ENCODE data around the gene AP3B1.
"Not testable (repeated sequence)": the region's sequence is repeated elsewhere in the genome, so short reads cannot be mapped to it uniquely, and the experiment has no call there.

AP3B1 gene

DNA sequence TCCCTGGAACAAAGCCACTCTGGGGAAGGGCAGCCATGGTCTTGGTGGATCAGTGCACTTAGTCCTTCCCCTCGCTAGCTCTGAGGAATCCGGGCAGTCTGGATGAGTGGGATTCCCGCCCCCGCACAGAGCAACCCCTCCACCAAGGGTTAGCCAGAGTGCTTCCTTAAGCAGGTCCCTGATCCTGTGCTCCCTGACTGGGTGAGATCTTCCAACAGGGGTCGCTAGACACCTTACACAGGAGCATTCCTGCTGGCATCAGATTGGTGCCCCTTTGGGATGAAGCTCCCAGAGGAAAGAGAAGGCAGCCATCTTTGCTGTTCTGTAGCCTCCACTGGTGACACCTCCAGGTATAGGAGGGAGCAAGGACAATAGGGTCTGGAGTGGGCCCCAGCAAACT, 228.8 kb downstream of the AP3B1 start:
- DNase-seq (ENCODE audit: low read depth in 2 of 2): no peak

DNA sequence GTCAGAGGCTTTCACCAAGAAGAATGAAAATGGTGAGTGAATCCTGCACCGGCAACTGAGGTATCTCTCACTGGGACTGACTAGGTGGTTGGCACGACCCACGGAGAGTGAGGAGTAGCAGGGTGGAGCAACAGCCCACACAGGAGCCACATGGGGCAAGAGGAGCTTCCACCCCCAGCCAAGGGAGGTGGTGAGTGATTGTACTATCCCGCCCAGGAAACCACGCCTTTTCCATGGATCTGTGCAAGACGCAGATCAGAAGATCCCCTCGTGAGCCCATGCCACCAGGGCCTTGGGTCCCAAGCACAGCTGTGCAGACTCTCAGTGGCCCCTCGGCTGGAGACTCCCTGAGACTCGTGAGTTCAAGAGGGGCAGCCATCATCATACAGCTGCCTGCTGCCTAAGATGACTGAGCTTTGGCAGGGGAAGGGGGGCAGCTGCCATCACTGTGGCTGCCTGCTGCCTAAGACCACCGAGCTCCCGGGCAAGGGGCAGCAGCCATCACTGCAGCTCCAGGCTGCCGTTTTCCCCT, 229.5 kb downstream of the AP3B1 start:
- DNase-seq (ENCODE audit: low read depth in 2 of 2): no peak

DNA sequence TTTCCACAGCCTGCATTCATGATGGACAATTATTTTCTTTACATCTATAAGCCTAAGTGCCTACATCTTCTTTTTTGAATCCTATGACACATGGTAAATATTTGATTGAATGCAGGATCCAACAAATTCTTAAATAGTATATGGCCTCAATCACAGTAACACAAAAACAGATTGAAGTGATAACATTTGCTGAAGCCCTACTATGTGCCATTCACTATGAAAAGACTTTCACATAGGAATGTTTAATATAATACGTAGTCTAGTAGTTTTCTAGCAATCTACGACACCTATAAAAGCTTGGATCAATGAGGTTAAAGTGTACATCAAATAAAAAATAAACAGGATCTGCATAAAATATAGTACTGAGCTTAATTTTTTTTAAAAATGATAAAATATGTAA, 231.0 kb downstream of the AP3B1 start:
- DNase-seq (ENCODE audit: low read depth in 2 of 2): no peak

GRCh38 chr5:78062645-78063044, 231.9 kb downstream of the AP3B1 start:
- no peak for DNase-seq (ENCODE audit: low read depth in 2 of 2)

- no peak for DNase-seq (ENCODE audit: low read depth in 2 of 2)
These were observed 234.1 kb downstream of the AP3B1 start for GRCh38 chr5:78060421-78060820.

DNA sequence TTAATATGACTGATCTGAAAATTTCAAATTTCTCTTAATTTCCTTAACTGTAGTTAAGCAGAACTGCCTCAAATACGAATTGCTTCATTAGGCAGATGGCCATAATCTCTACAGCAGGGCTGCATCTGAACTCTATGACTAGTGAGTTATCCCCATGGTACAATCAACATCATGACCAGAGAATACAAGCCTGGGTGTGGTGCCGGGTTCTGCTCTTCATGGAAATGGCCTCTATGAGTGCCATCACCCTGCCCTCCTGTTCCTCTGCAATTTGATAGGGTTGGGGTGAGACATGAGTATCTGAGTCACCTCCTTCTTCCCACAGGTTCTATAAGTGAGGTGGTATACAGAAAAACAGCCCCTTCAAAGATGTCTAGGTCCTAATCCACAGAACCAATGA, 235.9 kb downstream of the AP3B1 start:
- no peak for DNase-seq (ENCODE audit: low read depth in 2 of 2)

DNA sequence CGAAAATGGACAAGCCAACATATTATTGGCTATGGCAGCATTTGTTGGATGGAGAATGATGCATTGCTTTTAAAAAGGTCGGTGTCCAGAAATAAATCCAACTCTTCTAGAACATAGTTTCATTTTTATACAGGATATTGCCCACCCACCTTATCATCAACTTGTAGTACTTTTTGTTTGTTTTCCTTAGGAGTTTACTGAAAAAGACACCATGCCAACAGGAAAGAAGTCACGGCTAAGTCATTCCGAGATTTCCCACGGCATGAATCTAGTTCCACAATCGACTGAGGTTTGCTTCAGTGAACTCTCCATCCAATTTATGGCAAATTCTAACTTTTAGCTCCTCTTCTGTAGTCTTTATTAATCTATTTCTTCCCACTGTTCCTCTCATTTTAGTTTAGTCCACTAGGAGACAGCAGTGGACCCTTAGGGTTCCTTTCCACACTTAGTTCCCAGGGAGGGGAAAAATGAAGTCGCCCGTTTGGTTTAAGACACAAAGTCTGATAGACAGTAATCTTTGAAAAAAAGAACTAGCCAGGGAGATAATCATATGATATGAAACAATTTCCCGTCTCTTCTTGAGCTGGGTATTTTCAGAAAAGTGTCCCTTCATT, 237.5 kb downstream of the AP3B1 start:
- DNase-seq (ENCODE audit: low read depth in 2 of 2): no peak

GRCh38 chr5:78056053-78056452, 238.4 kb downstream of the AP3B1 start:
- DNase-seq (ENCODE audit: low read depth in 2 of 2): no peak

DNA sequence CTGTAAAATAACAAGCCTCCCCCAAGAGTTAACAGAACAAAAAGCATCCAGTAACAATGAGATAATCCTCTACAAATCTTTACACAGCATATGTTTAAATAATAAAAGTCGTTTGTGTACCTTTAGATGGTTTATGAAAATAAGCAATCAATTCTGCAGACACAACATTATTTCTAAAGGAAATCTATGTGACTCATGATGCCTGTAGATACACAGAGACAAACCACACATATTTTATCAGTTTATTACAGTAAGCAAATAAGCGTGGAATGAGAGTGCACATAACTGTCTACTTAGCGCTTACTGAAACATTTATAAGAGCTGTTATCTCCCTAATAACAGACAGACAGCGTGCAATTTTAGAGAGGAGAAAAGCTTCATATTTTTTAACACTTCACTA, 243.6 kb downstream of the AP3B1 start:
- DNase-seq (ENCODE audit: low read depth in 2 of 2): no peak

DNA sequence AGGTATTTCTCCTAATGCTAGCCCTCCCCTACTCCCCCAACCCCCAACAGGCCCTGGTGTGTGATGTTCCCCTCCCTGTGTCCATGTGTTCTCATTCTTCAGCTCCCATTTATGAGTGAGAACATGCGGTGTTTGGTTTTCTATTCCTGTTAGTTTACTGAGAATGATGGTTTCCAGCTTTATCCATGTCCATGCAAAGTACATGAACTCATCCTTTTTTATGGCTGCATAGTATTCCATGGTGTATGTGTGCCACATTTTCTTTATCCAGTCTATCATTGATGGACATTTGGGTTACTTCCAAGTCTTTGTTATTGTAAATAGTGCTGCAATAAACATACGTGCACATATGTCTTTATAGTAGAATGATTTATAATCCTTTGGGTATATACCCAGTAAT, 247.7 kb downstream of the AP3B1 start:
- DNase-seq (ENCODE audit: low read depth in 2 of 2): not testable (repeated sequence)

- no peak for DNase-seq (ENCODE audit: low read depth in 2 of 2)
These were observed 248.5 kb downstream of the AP3B1 start for GRCh38 chr5:78046006-78046405.

- DNase-seq (ENCODE audit: low read depth in 2 of 2): no peak
These were observed 252.7 kb downstream of the AP3B1 start for GRCh38 chr5:78041805-78042204.

DNA sequence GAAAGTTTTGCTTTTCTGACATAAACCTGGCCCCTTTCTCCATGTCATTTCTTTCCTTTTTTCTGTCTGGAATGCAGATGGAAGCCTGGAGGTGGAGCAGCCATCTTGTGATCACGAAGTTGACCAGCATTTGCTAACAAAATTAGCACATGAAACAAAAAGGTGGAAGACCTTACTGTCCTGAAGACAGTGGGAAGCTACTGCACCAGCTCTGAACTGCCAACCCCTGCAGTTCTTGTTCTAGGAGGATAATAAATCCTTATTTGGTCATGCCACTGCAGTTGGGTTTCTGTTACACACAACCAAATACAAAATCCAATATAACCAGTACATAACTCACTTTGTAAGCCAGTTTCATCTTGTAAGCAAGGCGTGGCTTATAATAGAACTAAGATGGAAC, 269.0 kb downstream of the AP3B1 start:
- DNase-seq (ENCODE audit: low read depth in 2 of 2): no peak

DNA sequence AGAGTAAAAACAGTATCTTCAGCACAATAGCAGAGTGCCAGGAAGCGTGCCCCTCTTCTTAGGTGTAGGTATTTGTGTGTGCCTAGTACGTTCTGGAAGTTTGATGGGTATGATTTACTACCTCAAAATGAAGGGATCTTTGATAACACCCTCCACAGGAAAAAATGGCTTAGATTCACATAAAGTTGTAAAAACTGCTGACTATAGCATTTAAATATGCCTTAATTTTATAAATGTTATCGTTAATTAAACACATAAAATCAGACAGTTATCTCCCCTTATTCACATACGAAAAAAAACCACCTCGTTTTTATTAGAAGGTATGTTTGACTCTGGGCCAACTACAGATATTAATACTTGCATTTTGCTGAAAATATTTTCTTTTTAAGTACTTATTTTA, 274.8 kb downstream of the AP3B1 start:
- DNase-seq (ENCODE audit: low read depth in 2 of 2): no peak

DNA sequence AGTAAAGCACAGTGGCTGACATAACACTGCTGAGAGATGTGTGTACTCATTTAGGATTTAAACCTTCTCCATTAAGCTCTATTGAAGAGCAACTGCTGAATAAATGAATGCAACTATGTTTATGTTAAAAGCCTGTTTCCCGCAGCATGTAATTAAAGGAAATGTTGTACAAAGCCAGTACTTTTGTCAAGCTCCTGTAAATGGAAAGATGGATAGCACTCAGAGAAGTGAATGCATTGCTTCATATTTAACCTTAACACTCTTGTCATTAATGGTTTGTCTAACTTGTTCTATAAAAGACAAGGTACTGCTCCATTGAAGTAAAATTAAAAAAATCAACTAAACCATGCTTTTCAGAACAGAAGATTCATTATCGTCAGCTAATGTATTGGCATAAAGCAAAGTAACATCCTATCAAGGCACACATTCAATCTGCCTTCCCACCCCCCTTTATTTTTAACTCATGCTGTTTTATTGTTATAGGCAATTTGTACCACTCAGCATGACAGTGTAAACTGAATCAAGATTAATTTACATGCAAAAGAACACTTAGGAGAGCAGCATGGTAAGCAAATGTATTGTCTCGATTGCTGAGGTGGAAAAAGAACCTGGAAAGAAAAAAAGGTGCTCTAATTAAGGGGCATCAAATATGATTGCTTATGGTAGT, 277.5 kb downstream of the AP3B1 start:
- no peak for DNase-seq (ENCODE audit: low read depth in 2 of 2)

- DNase-seq (ENCODE audit: low read depth in 2 of 2): no peak
These were observed 284.5 kb downstream of the AP3B1 start for GRCh38 chr5:78009937-78010527.

DNA sequence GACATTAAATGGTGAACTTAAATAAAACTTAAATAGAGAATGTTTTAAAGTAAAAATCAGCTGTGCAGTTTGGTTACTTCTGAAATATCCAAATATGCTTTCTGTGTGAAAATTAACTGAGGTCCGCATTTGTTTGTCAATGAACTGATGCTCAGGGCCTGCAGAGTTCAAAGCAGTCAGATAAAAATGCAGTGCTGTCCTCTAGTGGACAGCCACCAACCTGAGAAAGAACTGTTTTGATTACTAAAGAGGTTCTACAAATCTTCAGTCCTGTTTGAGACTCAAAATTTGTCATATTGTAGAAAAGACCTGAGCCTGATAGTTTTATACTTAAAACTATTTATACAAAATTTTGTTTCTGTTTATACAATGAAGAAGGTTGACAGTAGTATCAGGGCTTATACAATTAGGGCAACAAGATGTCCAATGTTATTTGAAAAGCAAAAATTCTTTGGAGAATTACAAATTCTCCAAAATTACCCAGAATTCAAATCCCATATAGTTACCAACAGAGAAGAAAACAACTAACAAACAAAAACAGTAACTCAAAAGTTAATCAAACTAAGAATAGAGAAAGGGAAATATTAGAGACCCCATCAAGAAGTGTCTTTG, 286.0 kb downstream of the AP3B1 start:
- DNase-seq (ENCODE audit: low read depth in 2 of 2): no peak

- no peak for DNase-seq (ENCODE audit: low read depth in 2 of 2)
These were observed 287.3 kb downstream of the AP3B1 start for GRCh38 chr5:78007233-78007632.

GRCh38 chr5:78006449-78006848, 288.0 kb downstream of the AP3B1 start:
- DNase-seq (ENCODE audit: low read depth in 2 of 2): no peak

DNA sequence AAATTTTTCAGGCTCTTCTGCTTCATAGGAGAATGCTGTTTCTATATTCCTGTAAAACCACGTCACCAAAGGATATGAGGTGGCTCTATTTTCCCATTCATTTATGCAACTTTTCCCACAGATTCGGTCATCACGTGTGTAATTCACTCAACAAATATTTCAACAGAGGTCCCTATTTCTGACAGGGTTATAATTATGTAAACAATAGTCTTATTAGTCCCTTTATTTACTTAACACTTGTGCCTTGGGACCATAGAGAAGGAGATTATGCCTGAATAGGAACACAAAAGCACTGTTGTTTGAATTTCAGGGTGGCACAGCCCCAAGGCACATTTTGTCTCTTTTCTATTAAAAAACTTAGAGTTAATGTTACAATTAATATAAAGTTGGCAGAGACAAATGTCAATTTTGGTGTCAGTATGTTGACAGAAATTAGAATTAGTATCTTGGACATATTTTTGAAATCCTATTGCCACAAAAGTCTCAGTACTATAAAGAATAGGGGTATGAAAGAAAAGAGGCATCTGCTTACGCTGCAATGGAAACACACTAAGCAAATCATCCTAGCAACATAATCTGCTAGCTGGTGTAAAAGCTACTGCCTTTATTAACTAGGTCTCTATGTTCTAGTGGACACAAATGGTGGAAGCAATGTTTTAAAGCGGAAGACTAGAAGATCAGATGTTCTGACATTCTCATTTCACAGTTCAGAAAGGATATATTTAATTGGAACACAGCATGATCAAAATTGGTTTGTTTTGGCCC, 289.3 kb downstream of the AP3B1 start:
- DNase-seq (ENCODE audit: low read depth in 2 of 2): no peak

DNA sequence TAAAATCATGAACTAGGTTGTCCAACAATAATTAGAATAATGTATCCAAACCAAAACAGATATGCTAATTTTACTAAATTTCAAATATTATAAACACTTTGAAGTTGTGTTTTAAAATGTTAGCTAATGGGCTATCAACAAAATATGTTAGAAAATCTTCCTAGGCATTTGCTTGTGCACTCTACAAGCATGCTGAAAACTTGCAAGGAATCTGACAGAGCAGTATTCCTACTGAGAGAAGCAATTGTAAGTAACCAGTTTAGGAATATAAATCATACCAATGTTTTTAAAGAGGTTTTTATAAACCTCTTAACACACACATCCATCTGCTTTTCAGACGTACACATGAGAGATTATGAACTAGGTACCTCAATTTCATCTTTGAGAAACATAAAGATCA, 289.9 kb downstream of the AP3B1 start:
- no peak for DNase-seq (ENCODE audit: low read depth in 2 of 2)

- no peak for DNase-seq (ENCODE audit: low read depth in 2 of 2)
These were observed 290.6 kb downstream of the AP3B1 start for GRCh38 chr5:78003919-78004318.

All from stimulated activated CD8-positive, alpha-beta memory T cell treated with anti-CD3 and anti-CD28 coated beads, Interleukin-7, amount 100 ng/mL, for 4 hours (primary cell).